IPS DF 4.7 (cell line): Measurements from ENCODE around the gene ASNSD1.
"Not testable (repeated sequence)": the region's sequence is repeated elsewhere in the genome, so short reads cannot be mapped to it uniquely, and the experiment has no call there.

Source experiments
- DNase-seq: peaks from one replicate; pipeline ENCODE4 v3.0.0-alpha.2; 2013; ENCODE audit warnings: low spot score; ENCODE audit errors: extremely low read depth

ASNSD1 gene

DNA sequence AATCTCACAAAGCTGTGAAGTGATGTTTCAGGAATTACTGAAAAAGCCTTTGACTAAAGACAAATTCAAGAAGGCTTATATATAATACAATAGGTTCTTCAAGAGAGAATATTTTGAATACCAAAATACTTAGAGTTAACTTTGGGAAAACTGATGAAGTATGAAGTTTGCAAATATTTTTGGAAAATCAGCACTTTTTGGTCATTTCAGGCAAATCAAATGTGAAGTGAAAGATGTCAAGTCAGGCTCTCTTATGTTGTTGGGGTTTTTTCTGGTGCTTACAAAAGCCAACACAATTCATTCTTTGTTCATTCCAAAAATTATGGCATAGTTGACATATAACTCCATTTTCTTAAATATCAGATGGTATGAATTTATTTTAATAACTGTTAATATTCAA is 14.7 kb upstream of the ASNSD1 start:
- DNase-seq: no peak

GRCh38 chr2:189648846-189649509 is 12.3 kb upstream of the ASNSD1 start:
- DNase-seq: no peak

- no peak for DNase-seq
These were observed 10.0 kb upstream of the ASNSD1 start for GRCh38 chr2:189651284-189651683.

- DNase-seq: not testable (repeated sequence)
These were observed 7.8 kb upstream of the ASNSD1 start for GRCh38 chr2:189653464-189653863.

DNA sequence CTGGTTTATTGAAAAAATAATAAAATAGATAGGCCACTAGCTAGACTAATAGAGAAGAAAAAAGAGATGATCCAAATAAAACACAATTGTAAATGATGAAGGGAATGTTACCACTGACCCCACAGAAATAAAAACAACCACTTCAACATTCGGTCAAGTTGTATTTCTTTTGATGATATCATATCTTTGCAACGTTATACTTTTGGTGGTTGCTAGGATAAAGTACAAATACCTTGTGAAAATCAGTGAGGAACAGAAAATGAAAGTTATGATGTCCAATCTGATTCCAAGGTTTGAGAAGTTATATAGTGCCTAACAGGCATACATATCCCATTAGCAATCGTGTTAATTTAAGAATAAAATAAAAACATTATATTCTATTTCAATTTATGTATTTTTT is 6.6 kb upstream of the ASNSD1 start:
- DNase-seq: no peak

- DNase-seq: no peak
These were observed 3.4 kb upstream of the ASNSD1 start for GRCh38 chr2:189657867-189658266.

DNA sequence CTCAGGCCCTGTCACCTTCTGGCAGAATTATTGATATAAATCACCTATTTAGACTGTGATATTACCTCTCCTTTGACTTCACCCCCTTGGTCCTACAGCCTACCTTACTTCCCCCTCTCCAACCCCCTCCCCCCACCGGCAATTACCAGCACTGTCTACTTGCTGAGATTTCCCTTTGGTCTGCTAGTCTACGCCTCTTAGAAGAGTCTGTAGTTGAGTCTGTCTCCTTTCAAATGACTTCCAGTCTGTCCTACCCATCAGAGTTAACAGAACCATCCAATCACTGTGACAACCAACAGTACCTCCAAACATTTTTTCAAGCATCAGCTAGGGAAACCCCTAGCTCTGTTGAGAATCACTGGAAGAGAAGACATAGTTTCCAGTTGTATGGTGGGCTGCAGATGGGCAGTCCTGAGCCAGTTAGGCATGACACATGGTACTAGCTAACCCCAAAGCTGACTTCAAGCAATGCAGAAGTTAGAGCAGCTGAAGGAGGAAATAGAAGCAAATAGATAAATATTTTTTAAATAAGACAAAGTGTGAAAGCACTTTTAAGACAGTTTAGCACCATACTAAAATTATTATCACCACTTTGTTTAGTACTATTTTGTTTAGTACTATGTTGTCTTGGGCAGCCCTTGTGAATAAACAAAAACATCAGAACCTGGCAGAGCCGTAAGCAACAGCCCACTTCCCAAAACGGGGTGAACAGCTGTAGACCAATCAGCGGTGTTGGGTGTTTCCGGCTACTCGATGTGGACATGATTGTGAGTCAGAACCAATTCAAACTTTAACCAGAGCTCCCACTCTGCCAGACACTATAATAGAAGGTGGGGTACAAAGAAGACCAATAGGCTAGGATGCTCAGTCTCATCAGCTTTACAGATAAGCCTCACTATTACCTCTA is 2.7 kb upstream of the ASNSD1 start:
- no peak for DNase-seq

GRCh38 chr2:189659734-189660133 is 1.5 kb upstream of the ASNSD1 start:
- DNase-seq: no peak

- no peak for DNase-seq
These were observed 484 bp upstream of the ASNSD1 start for GRCh38 chr2:189660803-189661147.

- no peak for DNase-seq
These were observed 680 bp downstream of the ASNSD1 start for GRCh38 chr2:189661957-189662321.

DNA sequence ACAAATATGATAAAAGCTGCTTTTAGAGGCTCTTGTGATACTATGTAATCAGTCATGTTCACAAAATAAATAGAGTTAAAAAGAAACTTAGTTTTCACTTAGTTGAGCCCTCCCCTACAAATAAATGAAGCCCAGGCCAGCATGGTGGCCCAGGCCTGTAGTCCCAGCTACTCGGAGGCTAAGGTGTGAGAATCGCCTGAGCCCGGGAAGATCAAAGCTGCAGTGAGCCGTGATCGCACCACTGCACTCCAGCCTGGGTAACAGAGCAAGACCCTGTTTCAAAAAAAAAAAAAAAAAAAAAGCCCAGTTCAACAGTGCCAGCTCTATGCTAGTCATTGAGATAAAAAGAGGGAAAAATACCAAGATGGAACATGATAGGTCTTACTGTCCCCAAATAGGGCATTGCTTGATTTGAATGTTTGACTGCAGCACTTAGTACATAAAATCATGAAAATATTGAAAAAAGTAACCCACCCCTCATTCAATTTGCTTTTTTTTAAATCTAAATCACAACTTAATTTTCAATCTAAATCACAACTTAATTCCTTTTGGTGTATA is 1.5 kb downstream of the ASNSD1 start:
- no peak for DNase-seq

GRCh38 chr2:189663319-189663718 is 2.1 kb downstream of the ASNSD1 start:
- DNase-seq: not testable (repeated sequence)

DNA sequence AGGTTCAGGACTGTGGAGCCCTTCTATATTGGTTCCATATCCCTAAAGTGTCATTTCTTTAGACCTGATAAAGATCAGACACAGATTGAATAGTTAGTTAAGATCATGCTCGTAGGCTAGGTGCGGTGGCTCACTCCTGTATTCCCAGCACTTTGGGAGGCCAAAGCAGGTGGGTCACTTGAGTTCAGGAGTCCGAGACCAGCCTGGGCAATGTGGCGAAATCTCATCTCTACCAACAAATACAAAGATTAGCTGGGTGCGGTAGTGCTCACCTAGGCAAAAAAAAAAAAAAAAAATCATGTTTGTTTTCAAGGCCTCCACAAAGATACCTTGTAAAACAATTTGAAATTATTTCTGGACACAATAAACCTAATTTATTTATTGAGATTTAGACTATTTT is 8.7 kb downstream of the ASNSD1 start:
- no peak for DNase-seq

DNA sequence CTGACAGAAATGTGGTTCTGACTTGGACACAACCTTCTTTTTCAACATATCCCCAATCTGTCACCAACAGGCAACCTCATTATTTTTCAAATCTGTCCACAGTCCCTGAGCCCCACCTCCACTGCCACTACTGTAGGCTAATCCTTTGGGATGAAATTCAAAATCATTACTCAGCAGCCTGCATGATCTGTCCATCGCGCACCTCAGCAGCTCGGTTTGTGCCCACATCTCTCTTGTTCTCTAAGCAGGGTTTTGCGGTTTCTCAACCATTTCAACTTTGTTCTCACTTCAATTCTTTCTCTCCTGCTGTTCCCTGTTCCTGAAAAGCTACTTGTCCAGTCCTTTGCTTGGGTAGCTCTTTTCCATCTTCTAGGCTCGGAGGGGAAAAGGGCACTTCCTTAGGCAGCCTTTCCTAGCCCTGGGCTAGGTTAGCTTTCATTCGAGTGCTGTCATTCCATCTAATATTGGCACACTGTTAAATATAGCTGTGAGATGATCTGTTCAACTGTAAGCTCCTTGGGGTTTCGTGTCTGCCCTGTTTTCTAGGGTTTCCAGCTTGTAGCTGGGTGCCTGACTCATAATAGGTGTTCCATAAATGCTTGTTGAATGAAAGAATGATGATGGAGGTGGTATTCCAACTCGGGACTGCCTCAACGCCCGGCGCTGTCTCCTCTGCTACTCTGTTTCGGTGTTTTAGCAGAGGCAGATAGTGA is 12.6 kb downstream of the ASNSD1 start:
- DNase-seq: no peak

DNA sequence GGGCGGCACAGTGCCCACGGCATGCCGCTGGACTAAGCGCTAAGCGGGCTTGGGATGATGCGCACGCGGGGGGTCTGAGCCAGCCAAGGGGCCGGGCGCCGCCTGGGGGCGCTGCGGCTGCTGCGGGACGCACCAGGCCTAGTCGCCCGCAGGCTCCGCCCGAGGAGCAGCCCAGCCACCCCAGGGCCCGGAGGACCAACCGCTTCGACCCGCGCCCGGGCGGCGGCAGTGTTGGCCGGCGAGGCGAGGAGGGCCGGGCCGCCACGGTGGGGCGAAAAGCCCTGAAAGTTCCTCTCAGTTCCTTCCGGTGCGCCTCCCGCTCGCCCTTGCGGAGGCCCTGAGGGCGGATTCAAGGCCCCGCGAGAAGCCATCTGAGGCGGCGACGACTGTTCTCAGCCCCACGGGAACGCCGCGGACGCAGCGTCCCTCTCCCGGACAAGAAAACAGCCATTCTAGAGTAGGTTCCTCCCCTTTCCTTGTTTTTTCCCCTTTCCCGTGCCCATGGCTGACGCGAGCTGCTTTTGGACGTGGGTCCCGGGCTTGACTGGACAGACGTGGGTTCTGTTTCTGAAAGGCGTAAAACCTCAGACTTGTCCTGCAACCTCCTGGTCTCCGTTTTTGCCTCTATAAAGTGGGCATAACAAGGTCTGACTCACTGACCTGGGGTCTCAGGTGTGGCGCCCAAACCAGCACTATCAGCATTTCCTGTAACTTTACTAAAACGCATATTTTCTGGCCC is 13.3 kb downstream of the ASNSD1 start, which contains the start of gene ANKAR:
ANKAR (plus strand) TSS at position 297 of the 739 bp plus-strand sequence. CDS start 1,821 bp downstream, outside the sequence.
- no peak for DNase-seq

DNA sequence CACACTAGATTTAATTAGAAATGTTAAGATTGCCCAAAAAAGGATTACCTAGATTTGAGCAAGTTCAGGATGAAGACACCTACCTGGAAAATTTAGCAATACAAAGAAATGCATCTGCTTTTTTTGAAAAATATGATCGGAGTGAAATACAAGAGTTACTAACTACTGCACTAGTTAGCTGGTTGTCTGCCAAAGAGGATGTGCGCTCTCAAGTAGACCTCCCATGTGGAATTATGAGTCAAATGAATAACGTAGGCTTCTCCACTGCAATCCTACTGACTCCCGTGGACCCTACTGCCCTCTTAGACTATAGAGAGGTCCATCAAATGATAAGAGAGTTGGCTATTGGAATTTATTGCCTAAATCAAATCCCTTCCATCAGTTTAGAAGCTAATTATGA is 15.2 kb downstream of the ASNSD1 start:
- DNase-seq: no peak

- no peak for DNase-seq
These were observed 18.0 kb downstream of the ASNSD1 start for GRCh38 chr2:189679226-189679625.

GRCh38 chr2:189681203-189681602 is 19.9 kb downstream of the ASNSD1 start:
- no peak for DNase-seq

DNA sequence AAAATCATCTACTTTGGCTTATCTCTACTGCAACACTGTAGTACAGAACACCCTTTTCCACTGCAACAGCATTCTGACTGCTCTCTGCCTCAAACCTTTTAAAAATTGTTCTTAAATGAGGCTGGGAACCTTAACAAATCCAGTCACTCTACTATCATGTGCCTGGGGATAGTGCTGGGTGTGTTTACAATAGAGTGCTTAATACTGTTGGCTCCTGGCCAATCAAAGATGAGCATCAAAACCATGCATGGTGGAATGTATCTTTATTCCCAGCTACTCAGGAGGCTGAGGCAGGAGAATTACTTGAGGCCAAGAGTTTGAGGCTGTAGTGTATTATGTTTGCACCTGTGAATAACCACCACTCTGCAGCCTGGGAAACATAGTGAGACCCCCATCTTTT is 20.6 kb downstream of the ASNSD1 start:
- no peak for DNase-seq

GRCh38 chr2:189683348-189683747 is 22.1 kb downstream of the ASNSD1 start:
- DNase-seq: no peak

- no peak for DNase-seq
These were observed 23.6 kb downstream of the ASNSD1 start for GRCh38 chr2:189684811-189685210.
